Nephron progenitor cell (in vitro differentiated cells): Measurements from ENCODE around the gene NFATC2.

Source experiments
- DNase-seq: peaks from one replicate; pipeline ENCODE4 v3.0.0; 2021
- H3K27ac Mint-ChIP-seq: 2 replicates; pipeline ENCODE4 v1.8.0; 2021; ENCODE audit warnings: mild to moderate bottlenecking, moderate library complexity, mixed read lengths
- H3K27me3 Mint-ChIP-seq: 2 replicates; pipeline ENCODE4 v1.8.0; 2021; ENCODE audit warnings: mild to moderate bottlenecking, low read depth, mixed read lengths; ENCODE audit not compliant: poor library complexity
- H3K36me3 Mint-ChIP-seq: 2 replicates; pipeline ENCODE4 v1.8.0; 2021; ENCODE audit warnings: low read depth, mixed read lengths
- H3K4me1 Mint-ChIP-seq: 2 replicates; pipeline ENCODE4 v1.8.0; 2021; ENCODE audit warnings: mixed read lengths
- H3K4me3 Mint-ChIP-seq: 2 replicates; pipeline ENCODE4 v1.8.0; 2021; ENCODE audit warnings: mild to moderate bottlenecking, moderate library complexity, mixed read lengths
- H3K9me3 Mint-ChIP-seq: 2 replicates; pipeline ENCODE4 v1.8.0; 2021; ENCODE audit warnings: mild to moderate bottlenecking, moderate library complexity, mixed read lengths
- CTCF ChIP-seq: fragments of 200-600 bp; sonication (generic); IDR thresholded peaks from 2 replicates; pipeline ENCODE4 v1.5.0; 2021; ENCODE audit warnings: antibody characterized with exemption

Gene NFATC2

GRCh38 chr20:51372176-51372803, 170.2 kb downstream of the NFATC2 start:
- H3K4me3 Mint-ChIP-seq = no peak overlapping the region
- peaks cover 15% of the 10 kb centered on the region for H3K4me1 Mint-ChIP-seq
- peak; percentile 77 for DNase-seq
- H3K27me3 Mint-ChIP-seq = peaks cover 18% of the 10 kb centered on the region
- no peaks in the 10 kb centered on the region for H3K9me3 Mint-ChIP-seq
- no peaks in the 10 kb centered on the region for H3K36me3 Mint-ChIP-seq
- H3K27ac Mint-ChIP-seq = no peak overlapping the region
- peak; percentile 84 for TF ChIP-seq CTCF

DNA sequence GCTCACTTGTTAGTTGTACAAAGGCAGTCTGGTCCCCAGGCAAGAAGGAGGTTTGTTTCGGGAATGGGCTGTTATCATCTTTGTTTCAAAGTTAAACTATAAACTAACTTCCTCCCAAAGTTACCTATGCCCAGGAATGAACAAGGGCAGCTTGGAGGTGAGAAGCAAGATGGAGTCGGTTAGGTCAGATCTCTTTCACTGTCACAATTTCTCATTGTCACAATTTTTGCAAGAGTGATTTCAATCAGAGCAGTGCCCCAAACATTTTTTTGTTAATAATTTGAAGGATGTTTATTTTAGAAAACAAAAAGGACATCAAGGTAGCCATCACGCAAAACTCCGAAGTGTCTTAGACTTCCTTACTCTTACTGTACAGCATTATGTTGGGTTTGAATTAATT, 170.8 kb downstream of the NFATC2 start:
- H3K9me3 Mint-ChIP-seq = no peaks in the 10 kb centered on the region
- no peak overlapping the region for H3K4me3 Mint-ChIP-seq
- no peaks in the 10 kb centered on the region for H3K36me3 Mint-ChIP-seq
- TF ChIP-seq CTCF = no peak
- H3K27ac Mint-ChIP-seq = no peak overlapping the region
- no peak for DNase-seq
- H3K4me1 Mint-ChIP-seq = peaks cover 15% of the 10 kb centered on the region
- peaks cover 19% of the 10 kb centered on the region for H3K27me3 Mint-ChIP-seq

- peaks cover 15% of the 10 kb centered on the region for H3K27me3 Mint-ChIP-seq
- no peak overlapping the region for H3K4me3 Mint-ChIP-seq
- H3K27ac Mint-ChIP-seq = no peak overlapping the region
- no peak for DNase-seq
- no peaks in the 10 kb centered on the region for H3K36me3 Mint-ChIP-seq
- H3K9me3 Mint-ChIP-seq = peaks cover 7% of the 10 kb centered on the region
- TF ChIP-seq CTCF = no peak
- peaks cover 15% of the 10 kb centered on the region for H3K4me1 Mint-ChIP-seq
Measured at GRCh38 chr20:51369503-51369902, 173.0 kb downstream of the NFATC2 start.

DNA sequence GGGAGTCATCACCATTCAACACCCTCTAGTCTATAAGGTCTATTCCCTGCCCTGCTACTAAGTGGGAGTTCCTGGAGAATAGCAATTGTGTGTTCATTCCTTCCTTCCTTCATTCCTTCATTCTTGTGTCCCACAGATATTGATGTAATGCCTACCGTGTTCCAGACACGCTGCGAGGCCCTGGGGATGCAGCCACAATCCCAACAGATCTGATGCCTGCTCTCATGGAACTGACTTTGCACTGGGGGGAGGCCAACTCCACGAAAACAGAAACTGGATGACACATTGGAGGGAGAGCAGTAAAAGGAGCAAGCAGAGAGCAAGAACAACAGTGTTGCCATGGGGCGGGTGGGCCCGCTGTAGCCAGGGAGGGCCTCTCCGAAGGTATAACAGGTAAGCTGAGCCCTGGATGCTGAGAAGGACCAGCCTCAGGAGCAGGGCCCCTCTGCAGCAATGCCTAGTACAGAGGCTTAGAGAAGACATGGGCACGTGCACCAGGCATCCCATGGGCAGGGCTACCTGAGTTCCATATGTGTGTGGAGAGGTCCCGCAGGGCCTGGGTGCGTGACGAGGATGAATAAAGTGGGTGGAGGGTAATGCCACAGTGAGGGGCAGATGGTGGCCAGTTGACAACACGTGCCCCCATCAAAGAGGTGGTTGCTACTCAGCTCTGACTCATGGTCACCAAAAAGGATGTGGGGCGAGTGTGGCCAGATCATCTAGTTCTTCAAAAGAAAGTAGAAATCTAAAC, 173.9 kb downstream of the NFATC2 start:
- no peak for DNase-seq
- H3K36me3 Mint-ChIP-seq = peaks cover 4% of the 10 kb centered on the region
- no peak overlapping the region for H3K4me3 Mint-ChIP-seq
- peaks cover 12% of the 10 kb centered on the region for H3K9me3 Mint-ChIP-seq
- H3K4me1 Mint-ChIP-seq = peaks cover 9% of the 10 kb centered on the region
- no peak for TF ChIP-seq CTCF
- H3K27ac Mint-ChIP-seq = no peak overlapping the region
- peaks cover 12% of the 10 kb centered on the region for H3K27me3 Mint-ChIP-seq

DNA sequence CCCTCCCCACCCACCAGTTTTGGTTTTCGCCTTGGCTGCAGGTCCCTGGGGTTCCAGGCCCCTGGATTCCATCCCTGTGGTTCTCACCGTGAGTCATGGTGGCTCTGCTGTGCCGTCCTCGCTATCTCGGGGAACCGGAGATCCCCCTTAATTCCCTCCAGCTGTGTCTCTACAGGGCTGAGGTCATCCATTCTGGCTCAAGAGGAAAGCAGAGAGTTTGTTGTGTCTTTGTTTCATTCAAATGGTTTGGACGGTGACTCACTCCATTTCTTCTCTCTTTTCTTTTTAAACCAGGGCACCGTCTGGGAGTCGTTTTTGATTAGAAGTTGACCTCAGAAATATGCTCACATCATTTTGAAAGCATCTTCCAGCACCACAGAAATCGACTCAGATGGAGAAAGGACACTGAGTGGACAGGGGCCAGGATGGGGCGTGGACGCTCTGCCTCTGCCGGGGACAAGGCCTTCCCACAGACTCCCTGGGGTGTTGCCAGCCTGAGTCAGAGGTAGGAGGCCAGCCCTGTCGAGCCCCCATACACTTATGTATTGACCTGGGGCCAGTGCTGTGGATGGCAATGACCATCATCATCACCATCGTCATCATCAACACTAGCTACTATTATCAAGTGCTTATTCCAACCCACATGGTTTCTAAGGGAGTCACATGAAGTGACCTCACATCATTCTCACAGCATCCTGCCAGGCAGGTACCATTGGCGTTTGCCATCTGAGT, 176.2 kb downstream of the NFATC2 start:
- H3K36me3 Mint-ChIP-seq = peaks cover 8% of the 10 kb centered on the region
- H3K4me3 Mint-ChIP-seq = no peak overlapping the region
- DNase-seq = no peak
- H3K4me1 Mint-ChIP-seq = no peaks in the 10 kb centered on the region
- TF ChIP-seq CTCF = no peak
- no peak overlapping the region for H3K27ac Mint-ChIP-seq
- H3K9me3 Mint-ChIP-seq = peaks cover 25% of the 10 kb centered on the region
- H3K27me3 Mint-ChIP-seq = peaks cover 17% of the 10 kb centered on the region
